Measurements from ENCODE around the gene PEPD.

PEPD gene

DNA sequence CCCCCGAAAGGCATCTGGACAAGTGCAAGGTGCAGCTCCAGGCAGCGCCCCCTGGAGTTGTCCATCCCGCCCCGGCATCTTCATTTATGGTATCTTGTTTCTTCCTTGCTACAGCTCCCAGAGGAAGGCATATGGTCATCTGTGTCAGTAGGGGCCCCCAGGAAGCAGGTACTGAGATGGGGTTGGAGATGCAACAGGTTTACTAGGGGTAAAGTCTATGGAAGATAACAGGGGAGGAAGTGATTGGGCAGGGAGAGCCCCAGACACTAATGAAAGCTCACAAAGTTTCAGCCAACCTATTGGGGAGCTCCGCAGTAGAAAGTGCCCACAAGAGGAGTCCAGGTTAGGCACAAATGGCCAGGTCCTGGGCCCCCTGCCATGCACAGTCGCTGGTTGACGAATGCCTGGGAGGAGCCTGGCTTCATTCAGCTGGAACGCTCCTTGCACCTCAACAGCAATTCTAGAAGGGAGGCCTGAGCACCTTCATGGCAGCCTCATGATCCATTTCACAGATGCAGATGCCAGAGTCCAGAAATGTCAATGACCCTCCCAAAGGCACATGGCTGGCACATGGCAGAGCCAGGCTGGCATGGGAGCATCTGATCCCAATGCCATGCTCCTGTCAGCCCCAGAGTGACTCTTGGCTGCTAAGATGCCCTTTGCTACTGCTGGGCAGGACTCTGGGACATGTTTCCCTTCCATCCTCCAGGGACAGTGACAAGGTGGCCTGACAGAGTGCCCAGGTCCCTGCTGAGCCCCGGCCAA lies 23.8 kb upstream of the PEPD start:
- DNase-seq: no peak

DNA sequence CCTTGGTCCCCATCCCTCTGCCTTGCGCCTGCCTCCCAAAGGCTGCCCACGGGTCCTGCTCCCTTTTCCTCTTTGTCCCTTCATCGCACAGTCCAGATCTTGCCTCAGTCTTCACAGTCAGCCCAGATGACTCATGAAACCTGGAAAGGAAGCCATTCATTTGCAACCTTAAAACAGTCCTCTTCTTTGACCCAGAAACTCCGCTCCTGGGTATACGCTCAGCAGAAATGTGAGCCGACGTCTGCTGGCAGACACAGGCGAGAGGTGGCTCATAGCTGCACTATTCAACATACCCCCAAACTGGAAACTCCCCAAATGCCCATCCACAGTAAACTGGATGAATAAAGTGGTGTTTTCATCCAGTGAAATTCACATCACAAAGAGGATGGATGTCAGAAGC lies 13.6 kb upstream of the PEPD start:
- DNase-seq: no peak

DNA sequence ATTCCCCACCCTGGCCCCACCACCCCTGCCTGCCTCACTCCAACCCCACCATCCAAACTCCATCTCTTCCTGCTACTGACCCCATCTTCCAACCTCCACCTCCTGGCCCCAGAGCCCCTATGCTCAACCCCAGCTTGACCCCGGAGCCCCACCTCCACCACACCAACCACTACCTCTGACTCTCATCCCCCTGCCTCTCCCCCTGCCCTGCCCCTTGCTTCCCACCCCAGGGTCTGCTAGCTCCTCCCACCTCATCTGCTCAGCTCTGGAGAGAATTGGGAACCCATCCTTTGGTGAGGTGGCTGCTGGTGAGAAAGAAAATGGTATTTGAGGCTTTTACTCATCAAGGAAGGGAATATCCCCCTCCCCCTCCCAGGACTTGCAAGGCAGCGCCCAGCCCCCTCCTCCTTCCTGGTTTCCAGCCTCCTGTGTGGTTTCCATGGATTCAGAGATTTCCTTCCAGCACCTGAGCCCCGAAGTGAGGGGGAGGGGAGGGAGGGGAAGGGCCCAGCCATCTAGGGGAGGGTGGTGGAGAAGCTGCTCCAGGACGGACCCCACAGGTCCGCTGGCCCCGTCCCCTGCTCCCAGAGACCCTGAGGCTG lies 11.4 kb upstream of the PEPD start:
- no peak for DNase-seq

DNA sequence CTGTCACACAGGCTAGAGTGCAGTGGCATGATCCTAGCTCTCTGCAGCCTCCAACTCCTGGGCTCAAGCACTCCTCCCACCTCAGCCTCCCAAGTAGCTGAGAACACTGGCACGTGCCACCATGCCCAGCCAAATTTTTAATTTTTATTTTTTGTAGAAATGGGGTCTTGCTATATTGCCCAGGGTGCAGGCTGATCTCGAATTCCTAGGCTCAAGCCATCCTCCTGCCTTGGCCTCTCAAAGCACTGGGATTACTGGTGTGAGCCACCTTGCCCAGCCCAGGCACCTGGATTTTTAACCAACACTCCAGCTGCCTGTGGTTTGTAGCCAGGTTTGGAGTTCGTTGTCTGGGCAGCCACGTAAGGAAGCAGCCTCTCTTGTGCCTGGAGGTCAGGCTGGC lies 9.3 kb upstream of the PEPD start:
- DNase-seq: no peak

DNA sequence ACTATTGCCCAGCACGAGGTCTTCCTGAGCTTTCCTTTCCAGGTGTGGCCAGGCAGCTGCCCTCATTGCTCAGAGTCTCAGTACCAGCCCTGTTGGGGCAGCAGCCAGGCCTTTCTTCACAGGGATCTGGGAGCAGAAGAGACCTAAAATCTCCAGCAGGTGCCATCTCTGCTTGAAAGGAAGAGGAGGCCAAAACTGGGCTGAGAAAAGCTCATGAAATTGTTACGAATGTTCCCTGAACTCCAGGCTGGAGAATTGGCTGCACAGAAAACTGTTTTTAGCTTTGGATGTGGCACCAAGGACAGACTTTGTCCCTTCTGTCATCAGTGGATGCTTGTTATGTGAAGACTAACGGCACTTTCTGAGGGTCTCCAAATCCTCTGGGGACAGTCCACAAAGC lies 8.7 kb upstream of the PEPD start:
- DNase-seq: no peak

DNA sequence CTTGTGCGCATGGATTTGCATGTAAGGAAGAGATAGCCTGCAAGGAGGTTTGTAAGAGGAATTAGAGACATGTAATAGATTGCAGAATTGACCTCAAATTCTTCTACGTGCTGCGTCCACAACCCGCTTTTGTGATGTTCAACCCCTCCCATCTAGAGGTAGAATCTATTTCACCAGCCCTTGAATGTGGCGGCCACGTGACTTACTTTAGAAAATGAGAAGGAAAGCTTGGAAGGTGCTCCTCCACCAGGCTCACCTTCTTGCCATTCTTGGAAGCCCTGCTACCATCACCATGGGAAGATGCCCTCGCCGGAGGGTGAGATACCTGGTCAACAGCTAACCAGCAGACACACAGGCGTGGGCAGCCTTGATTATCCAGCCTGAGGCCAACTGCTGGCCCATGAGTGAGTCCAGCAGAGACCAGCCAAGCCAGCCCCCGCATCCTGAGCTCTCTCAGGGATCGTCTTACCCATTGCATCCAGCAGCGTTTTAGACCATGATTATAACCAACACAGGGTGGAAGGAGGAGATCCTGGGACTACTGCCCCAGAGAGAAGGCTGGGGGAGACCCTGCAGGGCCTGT lies 7.6 kb upstream of the PEPD start:
- no peak for DNase-seq

DNA sequence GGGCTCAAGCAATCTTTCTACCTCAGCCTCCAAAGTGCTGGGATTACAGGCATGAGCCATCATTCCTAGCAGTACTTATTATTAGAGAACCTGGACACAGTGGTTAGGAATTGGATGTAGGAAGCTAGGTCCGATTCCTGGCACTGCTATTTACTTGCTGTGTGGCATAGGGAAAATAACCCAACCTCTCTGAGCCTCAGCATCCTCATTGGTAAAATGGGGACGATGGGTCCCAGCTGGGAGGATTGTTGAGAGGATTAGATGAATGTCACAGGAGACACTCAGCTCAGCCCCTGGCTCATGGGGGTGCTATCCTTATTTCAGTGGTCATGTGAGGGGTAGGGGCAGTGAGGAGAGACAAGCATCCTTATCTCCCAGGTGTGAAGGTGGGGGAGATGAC lies 6.8 kb upstream of the PEPD start:
- DNase-seq: no peak

DNA sequence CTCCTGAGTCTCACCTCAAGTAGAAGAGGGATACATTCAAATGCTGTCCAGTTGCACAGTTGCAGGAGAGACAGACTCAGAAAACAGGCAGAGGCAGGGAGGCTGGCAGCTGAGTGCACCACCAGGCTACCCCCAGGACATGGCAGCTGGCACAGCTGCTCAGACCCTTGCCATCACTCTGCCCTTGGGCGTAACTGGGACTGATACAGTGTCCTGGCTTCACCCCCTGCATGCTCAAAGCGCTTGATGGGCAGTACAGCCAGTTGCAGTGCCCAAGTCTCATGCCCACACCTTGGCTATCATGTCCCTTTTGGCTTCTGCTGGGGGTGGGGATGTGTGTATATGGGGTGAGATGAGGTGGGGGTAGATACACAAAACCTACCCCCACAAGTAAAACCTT lies 5.5 kb upstream of the PEPD start:
- DNase-seq: no peak

DNA sequence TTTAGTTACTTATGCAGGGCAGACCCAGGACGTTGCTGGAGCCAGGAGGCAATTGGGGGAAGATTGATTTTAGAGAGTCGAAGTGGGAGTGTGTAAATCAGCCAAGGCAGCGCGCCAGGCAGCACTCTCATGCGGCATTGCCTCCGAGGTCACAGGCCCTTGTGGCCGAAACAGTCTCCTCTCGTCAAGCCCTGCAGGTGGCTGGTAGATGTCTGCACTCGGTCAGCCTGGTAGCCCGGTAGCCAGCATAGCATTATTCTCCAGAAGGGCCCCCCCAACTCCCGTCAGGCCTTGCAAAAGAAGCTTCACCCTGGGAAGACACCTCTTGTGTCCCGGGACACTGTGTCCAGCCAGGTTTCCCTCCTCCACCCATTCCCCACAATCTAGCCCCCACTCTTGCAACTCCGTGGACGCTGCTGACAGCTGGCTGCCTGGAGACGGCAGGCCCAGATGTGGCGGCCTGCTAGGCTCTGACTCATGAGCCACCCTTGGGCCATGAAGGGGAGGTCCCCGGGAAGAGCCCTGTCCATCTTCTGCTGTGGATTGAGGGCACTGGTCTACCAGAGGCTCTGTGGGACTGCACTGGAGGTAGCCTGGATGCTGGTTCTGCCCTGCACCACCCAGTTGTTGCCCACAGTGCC lies 2.6 kb upstream of the PEPD start:
- no peak for DNase-seq

DNA sequence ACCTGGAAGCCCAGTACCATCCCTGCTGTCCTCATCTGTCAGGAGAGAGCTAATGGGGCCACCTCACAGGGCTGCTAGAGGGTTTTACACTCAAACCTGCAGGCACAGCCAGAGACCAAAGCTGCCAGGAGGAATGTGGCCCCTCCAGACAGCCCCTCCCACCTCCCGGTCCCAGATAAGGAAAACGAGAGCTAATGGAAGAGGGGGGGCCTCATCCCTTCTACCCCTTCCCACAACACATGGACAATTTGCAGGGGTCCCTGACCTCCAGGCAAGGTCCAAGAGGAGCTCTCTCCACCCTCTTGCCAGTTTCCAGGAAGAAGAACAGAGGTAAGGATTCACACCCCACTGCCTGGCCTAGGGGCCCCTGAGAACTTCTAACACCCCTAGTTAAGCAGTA lies 1.6 kb upstream of the PEPD start:
- no peak for DNase-seq

DNA sequence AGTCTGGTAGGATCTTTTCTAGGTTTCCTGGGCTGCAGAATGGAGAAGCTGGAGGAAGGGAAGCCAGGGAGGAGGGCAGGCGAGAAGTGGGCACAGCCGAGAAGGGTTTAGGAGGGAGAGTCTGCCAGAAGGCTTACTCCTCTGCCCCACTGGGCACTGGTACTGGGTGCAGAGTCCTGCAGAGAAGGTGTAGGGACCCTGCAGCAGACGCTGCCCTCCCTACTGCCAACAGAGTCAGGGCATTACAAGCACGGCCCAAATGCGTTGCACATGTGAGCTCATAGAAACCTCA lies 726 bp upstream of the PEPD start:
- no peak for DNase-seq

DNA sequence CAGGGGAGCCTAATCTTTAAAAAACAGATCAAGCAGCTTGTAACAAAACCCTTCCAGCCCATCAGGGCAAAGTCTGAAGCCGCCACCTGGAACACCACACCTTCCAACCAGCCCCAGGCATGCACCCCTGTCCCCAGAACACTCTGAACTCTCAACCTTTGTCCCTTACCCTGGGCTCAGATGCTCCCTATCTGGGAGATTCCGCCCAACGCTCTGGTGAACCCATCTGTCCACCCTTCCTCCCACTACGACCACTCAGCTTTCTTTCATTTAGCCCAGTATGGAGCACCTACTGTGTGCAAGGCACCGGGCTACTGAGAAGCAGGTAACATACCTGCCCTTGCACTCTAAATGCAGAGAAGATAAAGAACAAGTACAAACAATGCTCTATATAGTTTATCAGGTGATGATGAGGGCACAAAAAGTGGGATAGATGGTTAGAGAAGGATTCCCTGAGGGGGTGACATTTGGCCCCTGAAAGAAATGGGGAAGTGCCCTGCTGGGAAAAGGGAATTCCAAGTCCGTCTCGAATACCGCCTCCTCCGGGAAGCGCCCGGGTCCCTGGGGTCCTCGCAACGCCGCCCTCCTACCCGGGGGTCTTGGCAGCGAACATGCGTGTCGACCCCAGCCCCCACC lies 629 bp downstream of the PEPD start:
- no peak for DNase-seq

DNA sequence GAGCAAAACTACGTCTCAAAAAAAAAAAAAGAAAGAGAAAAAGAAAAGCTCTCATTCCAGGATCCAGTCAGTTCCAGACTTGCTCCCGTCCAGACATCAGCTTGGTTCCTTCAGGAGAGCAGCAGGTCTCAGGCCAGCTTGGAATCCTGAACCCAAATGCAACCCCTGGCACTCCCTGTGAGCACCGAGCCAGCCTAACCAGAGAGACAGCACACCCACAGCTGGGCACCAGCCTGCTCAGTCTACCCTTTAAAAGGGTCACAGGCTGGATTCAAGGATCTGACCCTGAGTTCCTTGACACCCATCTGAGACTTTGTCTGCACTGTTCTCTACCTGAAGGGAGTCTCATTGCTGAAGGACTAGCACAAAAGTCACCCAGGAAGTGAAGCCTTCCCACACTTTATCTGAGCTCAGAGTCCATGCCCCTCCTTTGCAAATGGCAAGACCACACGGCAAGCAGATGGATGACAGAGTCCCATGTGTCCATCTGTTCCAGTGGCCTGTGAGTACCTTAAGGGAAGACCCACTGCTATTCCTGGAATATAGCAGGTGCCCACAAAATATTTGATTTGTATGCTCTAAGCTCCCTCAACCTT lies 1.4 kb downstream of the PEPD start:
- no peak for DNase-seq

DNA sequence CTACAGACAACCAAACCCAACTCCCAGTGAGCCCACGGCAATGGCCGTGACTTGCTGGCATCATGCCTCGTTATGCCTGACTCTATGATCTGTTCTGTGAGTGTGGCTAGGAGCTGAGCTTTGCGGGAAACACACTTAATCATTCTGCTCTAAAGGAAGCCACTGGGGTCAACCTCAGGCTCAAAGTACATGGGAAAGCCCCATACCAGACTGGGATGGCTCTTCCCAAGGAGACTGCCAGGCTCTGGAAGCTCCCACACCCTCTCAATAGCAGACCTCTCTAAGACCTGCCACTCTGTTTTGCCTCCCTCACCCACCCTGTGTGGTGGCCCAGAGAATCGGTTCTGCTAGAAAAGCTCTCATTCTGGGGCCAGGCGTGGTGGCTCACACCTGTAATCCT lies 2.2 kb downstream of the PEPD start:
- DNase-seq: no peak

DNA sequence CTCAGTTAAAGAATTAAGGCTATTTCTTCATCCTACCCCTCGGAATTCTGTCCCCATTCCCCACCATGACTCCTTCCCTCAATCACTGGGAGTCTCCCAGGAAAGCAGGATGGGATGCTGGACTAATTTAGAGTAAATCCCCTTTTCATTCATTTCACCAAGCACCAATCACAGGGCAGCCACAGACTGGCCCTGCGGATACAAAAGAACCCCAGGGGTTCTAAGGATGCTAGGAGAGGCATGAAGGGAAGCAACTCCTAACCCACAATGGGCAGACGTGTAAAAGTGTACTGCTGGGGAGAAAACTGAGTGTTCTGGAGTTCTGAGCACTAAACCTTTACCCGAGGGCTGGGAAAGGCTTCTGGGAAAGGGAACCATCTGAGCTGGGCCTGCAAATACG lies 3.0 kb downstream of the PEPD start:
- DNase-seq: no peak

DNA sequence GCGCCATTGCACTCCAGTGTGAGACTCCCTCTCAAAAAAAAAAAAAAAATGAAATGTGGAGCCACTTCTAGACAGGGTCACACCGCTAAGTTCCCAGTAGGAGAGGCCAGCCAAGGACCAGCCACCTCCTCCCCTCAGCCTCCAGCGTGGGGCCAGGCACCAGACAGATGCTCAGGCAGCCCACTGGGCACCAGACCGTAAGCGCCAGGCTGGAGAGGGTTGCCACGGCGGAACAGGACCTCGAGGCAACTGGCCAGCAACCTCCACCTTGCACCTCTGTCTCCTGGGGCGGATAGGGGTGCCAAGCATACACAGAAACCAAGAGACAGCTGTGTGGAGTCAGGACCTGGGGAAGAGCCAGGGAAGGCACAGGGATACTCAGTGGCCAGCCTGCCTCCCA lies 3.7 kb downstream of the PEPD start:
- DNase-seq: no peak

DNA sequence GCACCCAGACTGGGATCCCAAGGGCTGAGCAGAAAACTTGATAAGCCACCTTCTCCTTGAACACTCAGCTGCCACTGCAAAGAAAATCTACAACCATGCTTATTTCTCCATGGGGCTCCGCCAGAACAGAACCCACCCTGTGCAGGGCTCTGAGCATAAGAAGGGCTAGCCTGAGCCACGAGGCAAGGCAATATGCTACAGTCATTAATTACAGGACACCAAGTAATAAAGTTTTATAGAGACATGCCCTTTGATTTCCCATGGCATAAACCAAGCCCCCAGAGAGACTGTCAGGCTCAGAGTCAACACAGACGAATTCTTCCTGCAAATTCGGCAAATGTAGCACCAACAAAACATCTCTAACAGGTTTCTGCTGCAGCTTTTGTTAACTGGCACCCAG lies 5.7 kb downstream of the PEPD start:
- no peak for DNase-seq

DNA sequence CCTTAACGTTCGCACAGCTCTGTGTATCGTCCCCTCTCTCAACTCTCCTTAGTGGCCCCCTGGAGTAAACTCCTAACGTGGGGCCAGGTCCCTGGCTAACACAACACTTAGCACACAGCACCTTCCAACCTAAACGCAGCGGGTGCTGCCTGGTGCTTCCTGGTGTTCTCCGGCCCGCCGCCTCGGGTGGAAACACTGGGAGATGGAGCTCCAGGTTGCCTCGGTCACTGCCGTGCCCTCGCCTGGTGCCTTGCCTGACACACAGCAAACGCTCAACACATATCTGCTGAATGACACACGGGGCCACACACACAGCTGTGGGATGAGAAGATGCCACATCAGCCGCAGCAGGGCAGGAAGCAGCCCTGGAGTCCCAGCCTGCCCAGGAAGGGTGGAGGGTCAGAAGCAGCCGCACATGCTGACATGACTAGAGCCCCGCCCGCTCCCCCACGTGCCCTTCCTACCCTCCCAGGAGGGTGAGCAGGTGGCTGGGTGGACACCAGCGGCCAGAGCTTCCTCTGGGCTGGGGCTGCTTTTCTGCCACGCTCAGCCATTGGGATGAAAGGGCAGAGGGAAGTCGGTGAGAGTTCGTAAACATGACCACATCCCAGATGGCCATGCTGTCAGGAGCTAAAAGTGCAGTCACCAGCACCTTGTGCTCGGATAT lies 6.6 kb downstream of the PEPD start:
- DNase-seq: peak; percentile 16

DNA sequence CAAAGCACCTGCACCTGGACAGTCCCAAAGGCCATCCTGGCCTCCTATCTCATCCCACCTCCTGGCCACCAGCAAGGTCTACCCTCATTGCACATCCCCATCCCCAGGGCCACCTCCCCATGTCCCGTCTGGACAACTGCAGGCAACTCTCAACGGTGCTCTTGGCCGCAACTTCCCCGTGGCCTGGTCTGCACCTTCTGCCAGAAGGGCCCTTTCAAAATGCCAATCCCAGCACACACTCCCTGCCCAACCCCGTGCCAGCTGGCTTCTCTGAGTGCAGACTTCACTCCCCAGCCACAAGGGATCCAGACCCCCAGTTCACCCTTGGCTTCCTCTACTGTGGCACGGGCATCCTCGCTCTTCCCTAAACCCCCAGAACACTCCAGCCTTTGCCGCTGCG lies 8.2 kb downstream of the PEPD start:
- DNase-seq: no peak

DNA sequence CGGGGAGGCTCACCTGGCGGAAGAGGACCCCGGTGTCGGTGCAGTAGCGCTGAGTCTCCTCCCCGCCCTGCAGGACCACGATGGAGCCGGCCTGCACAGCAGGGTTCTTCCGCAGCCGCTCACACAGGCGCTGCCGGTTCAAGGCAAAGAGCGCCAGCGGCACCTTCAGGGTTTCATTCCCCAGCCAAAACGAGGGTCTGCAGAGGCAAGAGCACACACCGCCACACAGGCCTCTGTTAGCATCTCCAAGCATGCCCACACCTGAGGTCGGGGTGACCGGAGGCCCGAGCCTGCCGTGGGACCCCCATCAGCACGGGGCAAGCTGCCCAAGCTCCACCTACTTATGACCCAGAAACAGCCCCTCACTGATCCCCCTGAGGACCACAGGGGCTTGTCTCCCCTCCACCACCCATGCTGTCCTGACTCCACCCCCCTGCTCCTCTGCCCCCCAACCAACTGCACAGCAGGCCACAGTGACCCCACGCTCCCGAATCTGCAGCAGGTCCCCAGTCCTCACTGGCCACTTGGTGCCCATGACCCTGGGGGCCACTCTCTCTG lies 8.9 kb downstream of the PEPD start:
- DNase-seq: no peak

DNA sequence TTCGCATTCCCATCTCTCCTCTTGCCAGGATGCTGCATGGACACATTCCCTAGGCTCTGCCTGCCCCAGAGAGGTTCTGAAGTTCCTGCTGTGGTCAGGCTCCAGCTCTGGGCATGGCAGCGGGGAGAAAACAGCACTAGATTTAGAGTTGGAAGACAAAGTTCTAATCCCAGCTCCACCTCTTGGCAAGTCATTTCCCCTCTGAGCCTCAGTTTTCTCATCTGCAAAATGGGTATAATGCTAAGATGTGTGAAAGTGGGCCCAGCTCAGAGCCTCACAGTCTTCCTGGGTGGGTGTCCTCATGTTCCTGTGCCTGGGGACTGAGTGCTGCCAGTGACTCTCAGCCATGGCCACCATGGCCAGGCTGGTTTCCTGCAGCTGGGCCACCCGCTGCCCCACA lies 9.6 kb downstream of the PEPD start:
- DNase-seq: no peak

DNA sequence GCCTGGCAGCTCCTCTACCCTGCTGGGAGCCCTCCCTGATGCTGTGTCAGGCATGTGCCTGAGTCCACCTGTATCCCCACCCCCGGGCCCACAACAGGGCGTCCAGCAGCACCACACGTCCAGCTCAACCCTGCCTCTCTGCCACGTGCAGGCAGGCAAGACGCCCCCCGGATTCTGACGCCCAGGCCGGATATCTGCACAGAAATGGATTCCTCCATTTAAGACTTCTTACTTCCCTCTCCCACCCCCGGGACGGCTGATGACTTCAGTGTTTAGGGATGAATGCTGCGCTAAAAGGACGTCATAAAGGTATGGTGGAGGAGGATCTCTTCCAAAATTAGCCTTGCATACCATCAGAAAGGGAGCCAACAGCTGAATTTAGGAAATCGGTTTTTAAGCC lies 10.2 kb downstream of the PEPD start:
- DNase-seq: no peak

Measured in CD4-positive, alpha-beta T cell treated with Interleukin-12 subunit alpha and Interleukin-12 subunit beta, for 1 hour (primary cell).